Fibroblast of upper back skin (primary cell): Measurements from ENCODE around the gene HDAC9.
"Not testable (repeated sequence)": the region's sequence is repeated elsewhere in the genome, so short reads cannot be mapped to it uniquely, and the experiment has no call there.

Experiments used
- DNase-seq: peaks from one replicate; pipeline ENCODE4 v3.0.0-alpha.2; 2013

Gene HDAC9

DNA sequence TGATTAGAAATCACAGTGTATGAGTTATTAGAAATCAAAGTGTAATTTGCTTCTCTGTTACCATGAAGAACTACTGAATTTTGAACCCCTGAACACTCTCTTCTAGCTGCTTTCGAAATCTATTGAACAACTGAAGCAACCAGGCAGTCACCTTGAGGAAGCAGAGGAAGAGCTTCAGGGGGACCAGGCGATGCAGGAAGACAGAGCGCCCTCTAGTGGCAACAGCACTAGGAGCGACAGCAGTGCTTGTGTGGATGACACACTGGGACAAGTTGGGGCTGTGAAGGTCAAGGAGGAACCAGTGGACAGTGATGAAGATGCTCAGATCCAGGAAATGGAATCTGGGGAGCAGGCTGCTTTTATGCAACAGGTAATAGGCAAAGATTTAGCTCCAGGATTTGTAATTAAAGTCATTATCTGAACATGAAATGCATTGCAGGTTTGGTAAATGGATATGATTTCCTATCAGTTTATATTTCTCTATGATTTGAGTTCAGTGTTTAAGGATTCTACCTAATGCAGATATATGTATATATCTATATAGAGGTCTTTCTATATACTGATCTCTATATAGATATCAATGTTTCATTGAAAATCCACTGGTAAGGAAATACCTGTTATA lies 170.7 kb downstream of the HDAC9 start:
- peak; percentile 68 for DNase-seq

DNA sequence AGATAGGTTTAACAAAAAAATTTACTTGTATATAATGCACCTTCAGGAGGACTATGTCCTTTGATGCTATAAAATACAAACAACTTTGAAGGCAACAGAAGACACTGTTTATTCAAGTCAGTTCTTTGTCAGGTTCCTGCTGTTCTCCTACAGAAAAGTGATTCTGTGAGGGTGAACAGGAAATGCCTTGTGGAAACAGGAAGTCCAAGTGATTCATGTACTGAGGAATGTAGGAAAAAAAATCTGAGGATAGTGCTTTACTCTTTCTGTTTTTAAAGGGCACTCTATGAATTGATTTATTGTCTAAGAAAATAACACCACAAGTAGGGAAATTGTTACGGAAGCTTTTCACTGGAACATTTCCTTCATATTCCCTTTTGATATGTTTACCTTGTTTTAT lies 171.9 kb downstream of the HDAC9 start:
- peak; percentile 81 for DNase-seq

DNA sequence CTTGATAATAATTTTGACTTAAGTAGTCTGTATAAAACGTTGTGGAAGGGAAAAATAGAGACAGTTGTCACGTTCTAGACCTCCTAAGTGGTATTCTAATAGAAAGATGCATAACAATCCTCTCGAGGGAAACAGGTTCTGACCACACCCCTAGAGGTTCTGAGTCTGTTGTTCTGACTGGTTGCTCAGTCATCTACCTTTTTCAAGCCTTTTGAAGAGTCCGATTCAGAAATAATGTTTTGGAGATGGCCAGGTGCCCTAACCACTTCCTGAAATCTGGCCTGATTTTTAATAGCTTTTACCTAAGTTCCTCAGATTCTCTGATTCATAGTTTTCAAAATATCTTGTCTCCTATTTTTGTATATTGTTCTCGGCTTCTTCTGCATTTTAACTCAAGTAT lies 175.6 kb downstream of the HDAC9 start:
- no peak for DNase-seq

DNA sequence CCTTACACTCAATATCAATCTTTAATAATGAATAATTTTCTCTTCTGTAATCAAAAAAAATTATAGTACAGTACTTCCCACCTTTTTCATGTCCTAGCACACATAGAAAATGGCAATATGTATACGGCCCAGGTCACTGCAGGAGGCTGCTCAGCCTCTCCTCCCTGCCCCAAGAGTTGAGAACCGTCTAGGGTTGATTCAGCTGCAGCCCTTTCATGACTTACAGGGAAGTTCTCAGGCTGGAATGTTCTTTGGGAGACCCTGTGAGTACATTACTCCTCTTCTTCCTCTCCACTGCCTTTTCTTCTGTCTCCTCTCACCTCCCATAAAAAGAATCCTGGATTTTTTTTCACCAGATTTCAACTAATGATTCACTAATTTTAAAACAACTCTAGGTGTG lies 180.0 kb downstream of the HDAC9 start:
- DNase-seq: no peak

DNA sequence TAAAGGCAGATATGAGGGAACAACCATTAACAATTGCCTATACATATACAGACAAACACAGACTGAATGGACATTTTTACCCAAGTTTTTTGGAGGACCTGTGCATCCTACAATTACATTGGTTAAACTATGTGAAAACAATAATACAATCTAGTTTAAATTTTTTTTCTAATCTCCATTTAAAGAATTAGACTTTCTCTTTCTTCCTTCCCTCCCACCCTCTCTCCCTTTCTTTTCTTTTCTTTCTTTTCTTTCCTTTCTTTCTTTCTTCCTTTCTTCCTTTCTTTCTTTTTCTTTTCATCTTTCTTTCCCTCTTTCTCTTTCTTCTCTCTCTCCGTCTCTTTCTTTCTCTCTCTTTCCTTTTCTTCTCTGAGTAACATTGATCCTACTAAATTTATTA lies 183.7 kb downstream of the HDAC9 start:
- no peak for DNase-seq

DNA sequence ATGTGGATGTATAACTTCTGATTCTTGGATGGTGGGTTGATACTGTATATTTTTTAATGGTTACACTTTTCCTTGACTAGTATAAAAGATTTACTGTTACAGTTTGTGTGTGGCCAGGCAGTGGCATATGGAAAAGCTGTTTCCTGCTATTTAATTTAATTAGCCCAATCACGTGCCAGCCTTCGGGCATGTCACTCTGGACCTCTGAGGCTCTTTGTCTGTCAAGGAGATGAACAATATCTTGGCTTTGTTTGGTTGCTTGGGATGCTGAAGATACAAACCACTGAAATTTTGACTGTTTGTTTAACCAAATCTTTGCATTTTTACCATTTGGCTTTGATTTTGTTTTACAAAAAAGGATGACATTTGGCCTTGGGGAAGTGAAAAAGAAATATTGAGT lies 185.0 kb downstream of the HDAC9 start:
- no peak for DNase-seq

DNA sequence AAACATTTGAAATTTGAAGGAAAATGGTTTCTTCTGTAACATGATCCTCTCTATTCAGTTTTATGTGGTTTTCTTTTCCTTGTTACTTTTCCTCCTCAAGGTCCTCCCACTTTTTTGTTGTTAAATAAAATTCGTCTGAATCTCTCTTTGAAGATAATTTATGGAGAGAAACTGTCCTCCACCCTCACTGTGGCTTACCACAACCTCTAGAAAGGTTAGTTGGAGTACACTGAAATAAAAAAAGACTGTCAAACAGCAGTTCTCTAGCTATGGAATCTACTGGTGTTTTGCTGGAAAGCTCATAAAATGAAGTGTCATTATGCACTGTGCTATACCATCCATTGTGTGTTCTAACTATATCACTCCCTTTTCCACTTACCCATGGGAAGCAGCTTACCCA lies 189.4 kb downstream of the HDAC9 start:
- peak; percentile 62 for DNase-seq

DNA sequence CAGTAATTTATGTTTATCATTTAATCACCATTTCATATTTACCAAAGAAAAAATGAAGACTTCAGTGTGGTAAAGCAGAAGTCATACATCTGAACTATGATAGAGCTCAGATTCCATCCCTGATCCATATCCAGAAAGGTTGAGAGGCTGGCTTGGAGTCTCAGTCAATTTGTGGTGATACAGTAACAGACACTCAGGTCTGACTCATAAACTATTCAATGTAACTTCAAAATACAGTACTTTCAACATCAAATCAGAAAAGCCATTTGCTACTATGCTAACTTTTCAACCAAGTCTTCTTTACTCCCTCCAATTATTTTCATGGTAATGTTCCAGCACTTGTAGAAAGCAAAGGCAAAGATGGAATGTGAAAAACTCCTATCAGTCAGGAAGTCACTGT lies 190.4 kb downstream of the HDAC9 start:
- peak; percentile 79 for DNase-seq

DNA sequence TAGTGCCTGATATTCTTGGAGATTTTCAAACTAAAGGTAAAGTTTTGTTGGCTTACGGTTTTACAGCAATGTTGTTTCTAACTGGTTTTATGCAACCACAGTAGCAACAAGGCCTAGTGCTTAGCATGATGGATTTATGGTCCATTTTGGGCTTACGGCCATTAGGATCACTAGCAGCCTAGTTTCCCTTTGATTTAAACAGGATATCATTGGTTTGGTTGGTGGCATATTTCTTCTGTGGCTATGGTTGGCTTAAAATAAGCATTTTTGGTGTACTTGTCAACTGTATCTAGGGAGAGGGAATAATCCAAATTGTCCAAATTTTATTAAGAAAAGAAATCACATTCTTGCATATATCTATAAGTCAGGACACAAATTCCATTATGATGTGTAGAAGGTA lies 194.0 kb downstream of the HDAC9 start:
- DNase-seq: peak; percentile 92

DNA sequence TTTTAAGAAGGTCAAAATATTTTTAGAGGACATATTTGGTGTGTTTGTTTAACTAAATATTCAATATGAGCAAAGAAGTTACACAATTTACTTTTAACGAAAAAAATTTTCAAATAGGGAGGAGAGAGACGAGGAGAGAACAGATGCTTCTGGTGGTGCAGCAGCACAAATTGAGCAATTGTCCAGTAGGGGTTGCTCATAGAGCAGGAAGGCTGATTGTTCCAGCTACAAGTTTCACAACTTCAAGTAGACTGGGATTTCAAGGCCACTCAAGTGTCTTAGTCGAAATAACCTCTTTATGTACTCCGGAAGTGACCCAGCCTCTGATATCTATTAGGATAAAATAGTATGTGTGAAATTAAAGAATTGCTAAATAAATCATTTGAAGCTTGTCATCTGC lies 197.9 kb downstream of the HDAC9 start:
- peak; percentile 91 for DNase-seq

DNA sequence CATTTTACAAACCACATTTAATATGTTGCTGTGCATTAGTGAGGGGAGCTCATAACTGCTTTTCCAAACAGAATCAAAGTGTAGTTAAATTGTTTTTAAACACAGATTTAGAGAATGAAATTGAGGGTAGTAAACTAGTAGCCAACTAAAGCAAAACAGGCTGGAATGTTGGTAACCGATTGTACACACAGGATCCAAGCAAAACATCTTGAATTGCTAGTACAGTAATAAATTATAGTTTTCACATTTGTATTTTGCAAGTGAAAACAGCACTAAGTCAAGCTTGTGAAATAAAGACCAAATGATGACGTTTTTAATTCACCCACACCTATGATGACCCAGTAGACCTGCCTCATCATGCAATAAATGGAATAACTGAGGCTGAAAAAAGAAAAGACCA lies 198.3 kb downstream of the HDAC9 start:
- peak; percentile 67 for DNase-seq

DNA sequence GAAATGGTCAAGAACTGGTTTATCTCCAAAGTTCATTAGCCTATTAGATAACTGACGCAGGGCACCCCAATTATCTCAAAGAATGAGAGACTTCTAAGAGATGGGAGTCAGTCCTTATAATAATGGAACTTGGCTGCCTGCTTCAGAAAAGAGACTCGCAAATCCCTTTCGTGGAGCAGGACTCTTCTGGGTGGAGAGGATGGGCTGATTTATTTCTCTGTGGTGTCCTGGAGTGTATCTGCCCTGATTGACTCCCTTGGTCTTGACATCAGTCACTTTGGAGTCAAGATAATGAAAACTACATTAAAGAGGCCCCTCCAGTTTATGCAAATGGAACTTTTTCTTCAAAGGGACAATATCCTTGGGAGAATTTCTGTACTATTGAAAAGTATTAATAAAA lies 198.9 kb downstream of the HDAC9 start:
- no peak for DNase-seq

DNA sequence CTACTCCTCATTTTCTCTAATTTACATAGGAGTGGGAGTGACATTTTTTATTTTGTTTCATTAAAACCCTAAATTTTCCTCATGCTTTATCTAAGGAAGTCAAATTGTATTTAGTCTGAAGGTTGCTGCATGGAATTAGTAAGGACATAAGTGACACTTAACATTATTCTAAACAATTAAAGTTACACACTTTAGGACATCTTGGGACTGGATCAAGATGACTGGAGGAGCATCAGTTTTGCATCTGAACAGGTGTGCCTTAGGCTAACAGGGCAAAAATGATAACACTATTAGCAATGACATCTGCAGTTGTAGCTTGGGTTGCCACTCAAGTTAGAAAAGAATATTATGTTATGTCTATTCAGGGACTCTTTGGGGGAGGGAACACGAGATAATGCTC lies 199.4 kb downstream of the HDAC9 start:
- DNase-seq: no peak

DNA sequence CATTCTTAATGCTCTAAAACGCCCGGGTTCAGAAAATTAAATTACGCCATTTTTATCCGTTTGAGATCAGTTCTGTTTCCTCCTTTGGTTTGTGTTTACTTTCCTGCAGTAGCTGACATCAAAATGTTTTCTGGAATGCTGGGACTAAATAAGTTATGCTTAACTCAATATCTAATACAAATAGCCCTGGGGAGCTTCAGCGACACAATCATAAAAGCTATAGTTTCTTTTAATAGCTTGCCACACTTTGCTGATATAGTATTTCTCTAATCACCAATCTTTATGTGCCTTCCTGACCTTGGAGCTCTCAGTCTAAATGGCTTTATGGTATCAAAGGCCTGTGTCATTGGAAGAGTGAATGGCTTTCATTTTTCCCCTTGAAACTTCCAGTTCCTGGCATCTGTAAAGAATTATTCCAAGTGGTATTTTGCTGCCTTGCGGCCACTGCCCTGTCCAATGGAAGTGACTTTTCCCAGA lies 202.7 kb downstream of the HDAC9 start:
- no peak for DNase-seq

DNA sequence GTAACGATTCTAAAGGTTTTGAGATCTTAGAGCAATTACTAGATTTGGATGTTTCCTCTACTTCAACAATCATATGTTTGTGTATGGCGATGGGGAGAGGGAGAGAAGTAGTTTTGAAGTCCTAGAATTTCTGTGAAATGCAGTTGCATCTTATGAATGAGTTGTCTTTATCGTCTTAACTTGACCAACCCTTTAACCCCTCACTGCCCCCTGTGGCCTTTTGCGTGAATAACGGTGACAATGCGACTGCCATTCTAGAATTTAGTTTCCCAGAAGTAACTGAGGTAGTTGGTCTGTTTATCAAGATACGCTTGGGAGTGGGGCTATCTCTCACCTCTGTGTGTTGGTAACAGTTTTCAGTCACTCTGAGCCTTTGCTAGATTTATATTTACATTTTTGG lies 204.6 kb downstream of the HDAC9 start:
- no peak for DNase-seq

DNA sequence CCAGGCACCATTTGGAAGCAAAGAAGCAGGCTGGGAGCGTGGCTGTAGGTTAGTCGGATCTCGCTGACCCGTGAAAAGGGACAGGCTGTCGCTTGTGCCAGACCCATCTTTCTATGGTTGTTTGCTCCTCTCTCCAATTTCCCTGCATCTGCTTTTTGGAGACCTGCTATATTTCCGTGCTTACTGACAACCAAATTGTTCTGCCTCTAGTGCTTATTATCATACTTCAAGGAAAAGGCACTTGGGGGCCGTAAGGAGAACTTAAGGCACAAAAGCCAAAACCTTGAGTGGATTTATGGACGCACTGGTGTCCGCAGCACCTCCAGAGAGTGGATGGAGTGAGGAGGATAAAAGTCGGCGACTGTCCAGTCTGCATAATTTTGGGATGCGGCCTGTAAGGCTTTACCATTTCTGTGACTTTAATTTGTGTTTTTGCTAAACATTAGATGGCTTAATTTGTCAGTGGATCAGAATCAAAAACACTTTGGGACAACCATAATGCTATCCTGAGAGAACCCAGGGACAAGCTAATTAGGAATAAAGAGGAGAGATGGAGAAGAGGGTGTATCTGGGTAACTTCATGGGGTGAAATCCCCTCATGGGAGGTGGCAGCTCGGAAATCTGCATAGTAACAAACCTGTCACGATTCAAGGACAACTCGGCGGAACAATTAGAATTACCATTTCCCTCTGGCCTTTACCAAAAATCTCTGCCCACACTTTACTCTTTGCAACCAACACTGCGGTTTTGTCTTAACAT lies 206.7 kb downstream of the HDAC9 start:
- no peak for DNase-seq

DNA sequence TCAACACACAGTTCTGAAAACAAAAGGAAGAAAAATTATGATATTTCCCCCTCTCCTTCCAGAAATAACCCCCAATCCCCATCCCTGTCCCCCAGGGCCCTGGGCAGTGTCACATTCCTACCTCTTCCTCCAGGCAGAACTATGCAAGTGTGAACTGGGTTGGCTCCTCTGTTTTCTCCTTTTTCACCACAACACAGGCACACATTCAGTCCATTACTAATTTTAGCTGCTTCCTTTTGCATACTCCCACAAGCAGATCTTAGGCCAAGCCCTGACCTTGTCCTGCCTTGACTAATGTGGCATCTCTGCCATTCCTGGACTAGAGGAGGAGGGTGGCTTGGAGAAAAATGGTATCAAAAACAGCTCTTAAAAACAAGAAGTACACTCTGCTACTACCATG lies 208.1 kb downstream of the HDAC9 start:
- no peak for DNase-seq

DNA sequence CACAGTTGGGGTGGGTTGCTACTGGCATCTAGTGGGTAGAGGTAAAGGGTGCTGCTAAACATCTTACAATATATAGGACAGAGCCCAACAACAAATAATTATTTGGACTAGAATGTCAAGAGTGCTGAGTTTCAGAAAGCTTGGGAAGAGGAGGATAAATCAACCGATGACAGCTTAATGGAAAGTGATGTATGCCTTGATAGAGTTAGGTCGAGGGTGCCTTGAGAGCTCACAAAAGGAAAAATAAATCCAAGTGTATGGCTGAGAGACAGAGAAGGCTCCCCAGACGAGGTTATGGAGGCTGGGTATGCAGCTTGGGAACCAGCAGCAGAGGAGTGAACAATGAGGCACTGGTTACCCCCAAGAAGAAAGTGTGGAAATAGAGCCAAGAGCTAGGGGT lies 211.1 kb downstream of the HDAC9 start:
- DNase-seq: no peak

DNA sequence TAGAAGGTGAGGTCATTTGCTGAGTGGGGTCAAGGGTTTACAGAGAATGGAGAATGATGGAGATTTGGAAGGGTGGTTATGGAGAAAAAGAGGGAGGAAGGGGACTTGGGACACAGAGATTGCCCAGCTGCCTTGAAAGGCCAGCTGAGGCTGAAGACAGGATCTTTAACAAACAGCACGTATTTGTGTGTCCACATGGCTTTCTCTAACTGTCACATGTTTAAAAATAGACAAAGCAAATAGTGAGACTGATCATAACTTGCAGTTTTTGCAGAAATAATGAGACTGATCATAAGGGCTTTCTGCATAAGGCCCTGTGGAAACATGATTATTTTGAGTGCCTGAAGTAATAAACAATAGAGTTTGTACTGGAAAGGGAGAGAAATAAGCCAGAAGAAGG lies 212.7 kb downstream of the HDAC9 start:
- no peak for DNase-seq

DNA sequence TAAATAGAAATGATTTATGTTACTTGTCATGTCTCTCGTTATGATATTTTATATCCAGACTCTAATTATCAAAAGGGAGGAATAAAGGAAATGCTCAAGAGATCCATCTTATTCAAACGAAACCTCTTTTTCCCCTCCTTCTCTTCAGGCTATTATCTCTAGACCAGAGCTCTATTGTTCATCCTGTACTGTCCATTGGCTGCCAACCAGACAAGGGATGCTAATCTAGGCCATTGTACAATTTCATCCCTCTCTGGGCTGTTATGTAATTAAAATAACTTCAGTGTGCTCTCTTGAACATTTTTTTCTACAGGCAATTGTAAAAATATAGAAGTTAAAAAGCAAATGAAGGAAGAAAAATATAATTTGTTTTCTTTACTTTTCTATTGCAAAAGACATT lies 220.4 kb downstream of the HDAC9 start:
- DNase-seq: no peak

DNA sequence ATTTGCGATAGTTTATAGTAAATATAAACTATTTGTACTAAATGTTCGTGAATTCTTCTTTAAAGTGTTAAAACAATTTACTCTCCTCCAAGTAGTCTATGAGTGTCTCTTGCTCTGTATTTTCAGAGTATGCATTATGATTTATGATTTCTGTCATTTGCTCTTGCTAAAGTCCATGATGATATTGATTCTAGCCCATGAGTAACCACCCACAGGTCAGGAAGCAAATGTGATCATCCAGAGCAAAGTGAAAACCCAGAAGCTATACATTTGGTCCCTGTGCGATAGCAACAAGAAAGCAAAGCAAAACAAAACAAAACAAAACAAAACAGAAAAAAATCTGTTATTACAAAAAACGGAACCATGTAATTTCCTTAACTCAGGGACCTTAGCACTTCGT lies 225.9 kb downstream of the HDAC9 start:
- DNase-seq: no peak

DNA sequence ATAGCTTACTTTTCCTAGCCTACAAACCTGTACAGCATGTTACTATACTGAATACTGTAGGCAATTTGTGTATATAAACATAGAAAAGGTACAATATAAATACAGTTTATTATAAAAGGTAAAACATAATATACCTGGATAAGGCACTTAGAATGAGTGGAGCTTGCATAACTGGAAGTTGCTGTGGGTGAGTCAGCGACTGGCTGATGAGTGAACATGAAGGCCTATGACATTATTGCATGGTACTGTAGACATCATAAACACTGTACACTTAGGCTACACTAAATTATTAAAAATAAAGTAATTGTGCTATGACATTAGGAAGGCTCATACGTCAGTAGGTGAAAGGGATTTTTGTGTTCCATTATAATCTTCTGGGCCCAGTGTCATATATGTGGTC lies 228.8 kb downstream of the HDAC9 start:
- DNase-seq: peak; percentile 11

DNA sequence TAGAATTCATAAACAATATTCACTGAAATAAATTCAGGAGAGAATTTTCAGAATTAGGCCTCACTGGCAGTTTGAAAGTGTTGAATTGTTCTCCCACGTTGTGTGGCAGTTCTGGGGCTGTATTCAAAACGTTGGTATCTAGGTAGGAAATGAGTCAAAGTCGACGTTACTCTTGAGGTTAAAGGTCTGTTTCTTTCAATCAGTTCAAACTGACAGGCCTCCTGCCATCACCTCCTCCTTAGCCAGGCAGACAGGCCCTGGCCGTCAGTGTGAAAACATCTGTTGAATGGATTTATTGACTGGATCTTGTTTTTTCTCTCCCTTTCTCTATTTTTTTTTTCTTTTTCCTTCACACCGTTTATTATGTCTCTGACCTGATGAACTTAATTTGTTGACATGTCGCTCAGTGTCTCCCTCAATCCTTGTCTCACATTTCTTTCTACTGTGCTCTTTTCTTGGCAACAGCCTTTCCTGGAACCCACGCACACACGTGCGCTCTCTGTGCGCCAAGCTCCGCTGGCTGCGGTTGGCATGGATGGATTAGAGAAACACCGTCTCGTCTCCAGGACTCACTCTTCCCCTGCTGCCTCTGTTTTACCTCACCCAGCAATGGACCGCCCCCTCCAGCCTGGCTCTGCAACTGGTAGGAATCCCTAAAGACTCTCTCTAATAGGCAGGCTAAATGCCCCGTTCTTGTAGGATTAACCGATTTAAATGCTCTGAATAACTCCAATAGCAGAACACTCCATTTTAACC lies 231.7 kb downstream of the HDAC9 start:
- peak; percentile 10 for DNase-seq

DNA sequence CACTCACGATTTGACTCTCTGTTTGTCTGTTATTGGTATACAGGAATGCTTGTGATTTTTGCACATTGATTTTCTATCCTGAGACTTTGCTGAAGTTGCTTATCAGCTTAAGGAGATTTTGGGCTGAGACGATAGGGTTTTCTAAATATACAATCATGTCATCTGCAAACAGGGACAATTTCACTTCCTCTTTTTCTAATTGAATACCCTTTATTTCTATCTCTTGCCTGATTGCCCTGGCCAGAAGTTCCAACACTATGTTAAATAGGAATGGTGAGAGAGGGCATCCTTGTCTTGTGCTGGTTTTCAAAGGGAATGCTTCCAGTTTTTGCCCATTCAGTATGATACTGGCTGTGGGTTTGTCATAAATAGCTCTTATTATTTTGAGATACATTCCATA lies 240.5 kb downstream of the HDAC9 start:
- not testable (repeated sequence) for DNase-seq
